NCI-H128 (cell line): Measurements from ENCODE around the gene MTMR8.
"Not testable (repeated sequence)": the region's sequence is repeated elsewhere in the genome, so short reads cannot be mapped to it uniquely, and the experiment has no call there.

Experiments used
- DNase-seq: peaks from one replicate; lab custom pipeline; 2025; ENCODE audit not compliant: unreplicated experiment; lab: John Stamatoyannopoulos, UW

MTMR8 gene

GRCh38 chrX:64394874-64395567 is at the start of gene MTMR8:
Gene MTMR8, minus strand, starts transcription at chrX:64395452. Its CDS starts 89 bp downstream, at chrX:64395363.
- DNase-seq, result no peak

- DNase-seq, result no peak
Observed at GRCh38 chrX:64439551-64439950, 44.3 kb upstream of the MTMR8 start.

GRCh38 chrX:64437665-64438064 is 42.4 kb upstream of the MTMR8 start:
- no peak for DNase-seq

GRCh38 chrX:64437218-64437617 is 42.0 kb upstream of the MTMR8 start:
- no peak for DNase-seq

- no peak for DNase-seq
Observed at GRCh38 chrX:64428371-64428770, 33.1 kb upstream of the MTMR8 start.

- DNase-seq, result no peak
Observed at GRCh38 chrX:64427787-64428186, 32.5 kb upstream of the MTMR8 start.

GRCh38 chrX:64427281-64427680 is 32.0 kb upstream of the MTMR8 start:
- no peak for DNase-seq

GRCh38 chrX:64409730-64410129 is 14.5 kb upstream of the MTMR8 start:
- not testable (repeated sequence) for DNase-seq

GRCh38 chrX:64398088-64398487 is 2.8 kb upstream of the MTMR8 start:
- no peak for DNase-seq

GRCh38 chrX:64395568-64395929 is 297 bp upstream of the MTMR8 start:
- DNase-seq, result no peak

GRCh38 chrX:64394059-64394873 is 986 bp downstream of the MTMR8 start:
- DNase-seq, result no peak

- DNase-seq, result no peak
Observed at GRCh38 chrX:64389489-64389888, 5.8 kb downstream of the MTMR8 start.

GRCh38 chrX:64380789-64381188 is 14.5 kb downstream of the MTMR8 start:
- not testable (repeated sequence) for DNase-seq

- no peak for DNase-seq
Observed at GRCh38 chrX:64379924-64380323, 15.3 kb downstream of the MTMR8 start.

GRCh38 chrX:64377753-64378152 is 17.5 kb downstream of the MTMR8 start:
- DNase-seq, result no peak

GRCh38 chrX:64352081-64352480 is 43.2 kb downstream of the MTMR8 start:
- no peak for DNase-seq

- no peak for DNase-seq
Observed at GRCh38 chrX:64350521-64350920, 44.7 kb downstream of the MTMR8 start.

GRCh38 chrX:64350047-64350446 is 45.2 kb downstream of the MTMR8 start:
- no peak for DNase-seq

GRCh38 chrX:64342811-64343210 is 52.4 kb downstream of the MTMR8 start:
- no peak for DNase-seq

- DNase-seq, result no peak
Observed at GRCh38 chrX:64338296-64338695, 57.0 kb downstream of the MTMR8 start.

GRCh38 chrX:64334467-64334866 is 60.8 kb downstream of the MTMR8 start:
- DNase-seq, result no peak

- no peak for DNase-seq
Observed at GRCh38 chrX:64330284-64330683, 65.0 kb downstream of the MTMR8 start.
